Activated naive CD4-positive, alpha-beta T cell treated with anti-CD3 and anti-CD28 coated beads for 36 hours (primary cell): ENCODE measurements around the gene CHST8. TPM values are rescaled to one million over a fixed set of nuclear protein-coding genes. Genes with fewer than 3 reads are reported as not detected.

ENCODE experiments used
- CTCF ChIA-PET: fragments of 350-600 bp; sonication (Branson Sonifier 250); formaldehyde crosslinking; loops from one replicate; lab custom pipeline; 2021; ENCODE audit warnings: antibody characterized with exemption; lab: Charles Lee
- DNase-seq: peaks from one replicate; pipeline ENCODE4 v3.0.0-alpha.2; 2020
- H3K27ac Mint-ChIP-seq: one replicate; pipeline ENCODE4 v1.8.0; 2021; ENCODE audit warnings: mild to moderate bottlenecking, mixed read lengths
- H3K27me3 Mint-ChIP-seq: one replicate; pipeline ENCODE4 v1.8.0; 2021; ENCODE audit warnings: low read depth, mixed read lengths
- H3K36me3 Mint-ChIP-seq: one replicate; pipeline ENCODE4 v1.8.0; 2021; ENCODE audit warnings: low read depth, mixed read lengths
- H3K4me1 Mint-ChIP-seq: one replicate; pipeline ENCODE4 v1.8.0; 2021; ENCODE audit warnings: low read depth, mixed read lengths
- H3K4me3 Mint-ChIP-seq: one replicate; pipeline ENCODE4 v1.8.0; 2021; ENCODE audit warnings: mild to moderate bottlenecking, moderate library complexity, mixed read lengths
- H3K9me3 Mint-ChIP-seq: one replicate; pipeline ENCODE4 v1.8.0; 2021; ENCODE audit warnings: mixed read lengths
- intact Hi-C: fragments of 100-400 bp; cut with micrococcal nuclease; formaldehyde crosslinking; loops from one replicate; pipeline ENCODE4 v1.15.1; 2023
- total RNA-seq, 2 experiments: library from RNA; stranded (reverse); gene quantifications; one replicate each; pipeline ENCODE4 v1.2.3, GENCODE V29; 2021

Gene CHST8
- total RNA-seq, 2 experiments from 2014 or later = not detected

GRCh38 chr19:33697766-33698165 lies 76.0 kb downstream of the CHST8 start:
- DNase-seq = no peak
- H3K4me1 Mint-ChIP-seq = no peaks in the 10 kb centered on the region
- CTCF ChIA-PET = no interaction called here
- H3K36me3 Mint-ChIP-seq = no peaks in the 10 kb centered on the region
- H3K9me3 Mint-ChIP-seq = no peaks in the 10 kb centered on the region
- no peak overlapping the region for H3K27ac Mint-ChIP-seq
- H3K27me3 Mint-ChIP-seq = peaks cover 5% of the 10 kb centered on the region
- intact Hi-C loops = no loop called here
- H3K4me3 Mint-ChIP-seq = no peak overlapping the region

- intact Hi-C loops = no loop called here
- no peak overlapping the region for H3K4me3 Mint-ChIP-seq
- no peak overlapping the region for H3K27ac Mint-ChIP-seq
- CTCF ChIA-PET = no interaction called here
- H3K27me3 Mint-ChIP-seq = peaks cover 5% of the 10 kb centered on the region
- no peaks in the 10 kb centered on the region for H3K4me1 Mint-ChIP-seq
- no peaks in the 10 kb centered on the region for H3K36me3 Mint-ChIP-seq
- no peaks in the 10 kb centered on the region for H3K9me3 Mint-ChIP-seq
- DNase-seq = no peak
Measured at GRCh38 chr19:33698576-33699435, 77.1 kb downstream of the CHST8 start.

GRCh38 chr19:33699754-33700407 lies 78.1 kb downstream of the CHST8 start:
- CTCF ChIA-PET = no interaction called here
- Mint-ChIP-seq H3K27ac (no peak overlapping the region), H3K27me3 (peaks cover 5% of the 10 kb centered on the region), H3K36me3 (no peaks in the 10 kb centered on the region), H3K4me3 (no peak overlapping the region), H3K4me1 (no peaks in the 10 kb centered on the region), H3K9me3 (no peaks in the 10 kb centered on the region)
- no peak for DNase-seq
- intact Hi-C loops = no loop called here

GRCh38 chr19:33700408-33701013 lies 78.8 kb downstream of the CHST8 start:
- Mint-ChIP-seq H3K4me1 (no peaks in the 10 kb centered on the region), H3K4me3 (no peak overlapping the region), H3K27ac (no peak overlapping the region), H3K9me3 (no peaks in the 10 kb centered on the region), H3K36me3 (no peaks in the 10 kb centered on the region), H3K27me3 (peaks cover 5% of the 10 kb centered on the region)
- no peak for DNase-seq
- CTCF ChIA-PET = no interaction called here
- intact Hi-C loops = no loop called here

GRCh38 chr19:33701565-33701964 lies 79.8 kb downstream of the CHST8 start:
- H3K4me3 Mint-ChIP-seq = no peak overlapping the region
- intact Hi-C loops = no loop called here
- no peaks in the 10 kb centered on the region for H3K9me3 Mint-ChIP-seq
- DNase-seq = no peak
- peaks cover 5% of the 10 kb centered on the region for H3K27me3 Mint-ChIP-seq
- no peaks in the 10 kb centered on the region for H3K4me1 Mint-ChIP-seq
- CTCF ChIA-PET = no interaction called here
- no peak overlapping the region for H3K27ac Mint-ChIP-seq
- H3K36me3 Mint-ChIP-seq = no peaks in the 10 kb centered on the region

GRCh38 chr19:33702606-33703437 lies 81.1 kb downstream of the CHST8 start:
- intact Hi-C loops = no loop called here
- peaks cover 5% of the 10 kb centered on the region for H3K27me3 Mint-ChIP-seq
- no peaks in the 10 kb centered on the region for H3K36me3 Mint-ChIP-seq
- CTCF ChIA-PET = no interaction called here
- no peaks in the 10 kb centered on the region for H3K4me1 Mint-ChIP-seq
- no peak for DNase-seq
- H3K9me3 Mint-ChIP-seq = no peaks in the 10 kb centered on the region
- H3K4me3 Mint-ChIP-seq = no peak overlapping the region
- no peak overlapping the region for H3K27ac Mint-ChIP-seq

GRCh38 chr19:33703438-33703750 lies 81.6 kb downstream of the CHST8 start:
- Mint-ChIP-seq H3K9me3 (no peaks in the 10 kb centered on the region), H3K36me3 (no peaks in the 10 kb centered on the region), H3K4me3 (no peak overlapping the region), H3K27ac (no peak overlapping the region), H3K4me1 (no peaks in the 10 kb centered on the region), H3K27me3 (peaks cover 5% of the 10 kb centered on the region)
- intact Hi-C loops = no loop called here
- CTCF ChIA-PET = no interaction called here
- no peak for DNase-seq

- H3K36me3 Mint-ChIP-seq = no peaks in the 10 kb centered on the region
- CTCF ChIA-PET = no interaction called here
- no peak for DNase-seq
- no peaks in the 10 kb centered on the region for H3K9me3 Mint-ChIP-seq
- no peak overlapping the region for H3K27ac Mint-ChIP-seq
- H3K4me1 Mint-ChIP-seq = no peaks in the 10 kb centered on the region
- no peak overlapping the region for H3K4me3 Mint-ChIP-seq
- H3K27me3 Mint-ChIP-seq = peaks cover 5% of the 10 kb centered on the region
- intact Hi-C loops = no loop called here
Measured at GRCh38 chr19:33703821-33704220, 82.1 kb downstream of the CHST8 start.

- Mint-ChIP-seq H3K27me3 (peaks cover 1% of the 10 kb centered on the region), H3K36me3 (no peaks in the 10 kb centered on the region), H3K4me3 (no peak overlapping the region), H3K4me1 (no peaks in the 10 kb centered on the region), H3K27ac (no peak overlapping the region), H3K9me3 (no peaks in the 10 kb centered on the region)
- intact Hi-C loops = no loop called here
- CTCF ChIA-PET = interaction anchor here (0.7 to 1.4 kb wide), 2 partner anchors 91 to 224 kb away, joined by 3 to 5 read pairs; no protein-coding TSS in a partner anchor
- DNase-seq = no peak
Measured at GRCh38 chr19:33704271-33704670, 82.5 kb downstream of the CHST8 start.

GRCh38 chr19:33705090-33705847 lies 83.5 kb downstream of the CHST8 start:
- no peaks in the 10 kb centered on the region for H3K36me3 Mint-ChIP-seq

GRCh38 chr19:33705860-33706259 lies 84.1 kb downstream of the CHST8 start:
- H3K27ac Mint-ChIP-seq = no peak overlapping the region
- H3K4me3 Mint-ChIP-seq = no peak overlapping the region
- no peaks in the 10 kb centered on the region for H3K4me1 Mint-ChIP-seq
- H3K27me3 Mint-ChIP-seq = no peaks in the 10 kb centered on the region
- peaks cover 2% of the 10 kb centered on the region for H3K9me3 Mint-ChIP-seq
- intact Hi-C loops = no loop called here
- no peaks in the 10 kb centered on the region for H3K36me3 Mint-ChIP-seq
- no peak for DNase-seq
- CTCF ChIA-PET = interaction anchor here (1.4 kb wide), 1 partner anchor 89 kb away, joined by 3 read pairs; no protein-coding TSS in a partner anchor

More at GRCh38 chr19:33705090-33705847, 83.5 kb downstream of the CHST8 start:
- DNase-seq = no peak
- CTCF ChIA-PET = interaction anchor here (1.4 kb wide), 1 partner anchor 90 kb away, joined by 3 read pairs; no protein-coding TSS in a partner anchor
- Mint-ChIP-seq H3K27ac (no peak overlapping the region), H3K27me3 (no peaks in the 10 kb centered on the region), H3K4me1 (no peaks in the 10 kb centered on the region), H3K9me3 (peaks cover 2% of the 10 kb centered on the region), H3K4me3 (no peak overlapping the region)
- intact Hi-C loops = no loop called here
